Measurements from ENCODE around the gene PCSK5.

DNA sequence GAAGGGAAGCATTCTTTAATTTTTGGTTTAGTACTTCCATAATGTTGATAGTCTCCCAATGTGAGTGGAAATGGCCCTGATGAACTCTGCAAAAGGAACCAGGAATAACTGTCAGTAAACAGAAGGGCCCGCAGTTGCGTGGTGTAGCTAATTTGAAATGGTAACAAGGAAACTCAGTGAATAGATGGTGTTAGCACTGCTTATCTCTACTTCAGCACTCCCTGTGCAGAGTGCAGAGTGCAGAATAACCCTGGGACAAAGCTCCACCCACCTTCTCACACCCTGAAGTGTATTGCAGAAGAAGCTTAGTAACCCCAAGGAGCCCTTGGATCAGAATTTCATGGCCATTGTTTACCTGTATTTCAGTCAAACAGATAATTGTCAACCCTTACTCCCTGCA lies 158.9 kb downstream of the PCSK5 start:
- TF ChIP-seq, protein P1, sequence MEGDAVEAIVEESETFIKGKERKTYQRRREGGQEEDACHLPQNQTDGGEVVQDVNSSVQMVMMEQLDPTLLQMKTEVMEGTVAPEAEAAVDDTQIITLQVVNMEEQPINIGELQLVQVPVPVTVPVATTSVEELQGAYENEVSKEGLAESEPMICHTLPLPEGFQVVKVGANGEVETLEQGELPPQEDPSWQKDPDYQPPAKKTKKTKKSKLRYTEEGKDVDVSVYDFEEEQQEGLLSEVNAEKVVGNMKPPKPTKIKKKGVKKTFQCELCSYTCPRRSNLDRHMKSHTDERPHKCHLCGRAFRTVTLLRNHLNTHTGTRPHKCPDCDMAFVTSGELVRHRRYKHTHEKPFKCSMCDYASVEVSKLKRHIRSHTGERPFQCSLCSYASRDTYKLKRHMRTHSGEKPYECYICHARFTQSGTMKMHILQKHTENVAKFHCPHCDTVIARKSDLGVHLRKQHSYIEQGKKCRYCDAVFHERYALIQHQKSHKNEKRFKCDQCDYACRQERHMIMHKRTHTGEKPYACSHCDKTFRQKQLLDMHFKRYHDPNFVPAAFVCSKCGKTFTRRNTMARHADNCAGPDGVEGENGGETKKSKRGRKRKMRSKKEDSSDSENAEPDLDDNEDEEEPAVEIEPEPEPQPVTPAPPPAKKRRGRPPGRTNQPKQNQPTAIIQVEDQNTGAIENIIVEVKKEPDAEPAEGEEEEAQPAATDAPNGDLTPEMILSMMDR (IDR thresholded peaks at IDR 0.05; ENCODE audit: poor library complexity), result no peak
- TF ChIP-seq EZH2 (IDR thresholded peaks at IDR 0.05; ENCODE audit: borderline replicate concordance), result no peak
